Uterus (tissue), 4 donors: ENCODE results near the gene CACNA1D. TPM values are rescaled to one million over a fixed set of nuclear protein-coding genes. Genes with fewer than 3 reads are reported as not detected.

Experiments
- DNase-seq, 2 donors: peaks; one replicate each; pipeline ENCODE4 v3.0.0-alpha.2; 2019 to 2020
- H3K27ac ChIP-seq, 2 donors: fragments of 200-600 bp; sonication (generic); 1 replicate in 1 of 2; 2 replicates in 1 of 2; pipeline ENCODE4 v1.5.1; 2016 to 2018
- H3K27me3 ChIP-seq, 2 donors: fragments of 200-600 bp; sonication (generic); one replicate each; pipeline ENCODE4 v1.5.1; 2018 to 2019; ENCODE audit warnings: control low read depth in 1 of 2
- H3K36me3 ChIP-seq, 2 donors: fragments of 200-600 bp; sonication (generic); one replicate each; pipeline ENCODE4 v1.5.1; 2019; ENCODE audit warnings: control low read depth in 1 of 2
- H3K4me1 ChIP-seq, 2 donors: fragments of 200-600 bp; sonication (generic); one replicate each; pipeline ENCODE4 v1.5.1; 2018 to 2019; ENCODE audit warnings: control low read depth in 1 of 2
- H3K4me3 ChIP-seq, 2 donors: fragments of 200-600 bp; sonication (generic); 1 replicate in 1 of 2; 2 replicates in 1 of 2; pipeline ENCODE4 v1.5.1; 2018 to 2019; ENCODE audit warnings: mild to moderate bottlenecking in 1 of 2
- H3K9me3 ChIP-seq, 2 donors: fragments of 200-600 bp; sonication (generic); one replicate each; pipeline ENCODE4 v1.5.1; 2019; ENCODE audit warnings: control low read depth in 1 of 2
- POLR2A ChIP-seq, 2 donors: fragments of 450-650 bp; IDR thresholded peaks; one replicate each; pipeline ENCODE4 v1.6.1; 2016; ENCODE audit warnings: antibody characterized with exemption in 2 of 2, mild to moderate bottlenecking in 1 of 2, moderate library complexity in 1 of 2
- intact Hi-C: fragments of 100-400 bp; cut with DNase I; formaldehyde crosslinking; loops from one replicate; pipeline ENCODE4 v1.15.1; 2023; ENCODE audit warnings: low total_unique reads
- total RNA-seq, 4 donors: library from RNA; depleted of rRNA in 3 of 4; stranded (reverse); fragments of >200 nt in 3 of 4; gene quantifications; one replicate each; pipeline versions ENCODE4 v1.1.0 to v1.2.4, GENCODE V29; 2014 to 2023
- TF ChIP-seq, protein P1 (sequence below), 4 experiments: fragments of 200-600 bp in 2 of 4; fragments of 450-650 bp in 2 of 4; sonication (generic) in 2 of 4; IDR thresholded peaks; one replicate each; pipeline ENCODE4 v1.5.1; 2016 to 2019; ENCODE audit warnings: antibody characterized with exemption in 4 of 4, mild to moderate bottlenecking in 2 of 4, moderate library complexity in 1 of 4
- donor health status: DM: yes; HTN: yes; CAD: no.

Gene CACNA1D
- total RNA-seq, 4 donors from 2014 or later, result 0.88 to 97.5 (median 63.4) TPM

DNA sequence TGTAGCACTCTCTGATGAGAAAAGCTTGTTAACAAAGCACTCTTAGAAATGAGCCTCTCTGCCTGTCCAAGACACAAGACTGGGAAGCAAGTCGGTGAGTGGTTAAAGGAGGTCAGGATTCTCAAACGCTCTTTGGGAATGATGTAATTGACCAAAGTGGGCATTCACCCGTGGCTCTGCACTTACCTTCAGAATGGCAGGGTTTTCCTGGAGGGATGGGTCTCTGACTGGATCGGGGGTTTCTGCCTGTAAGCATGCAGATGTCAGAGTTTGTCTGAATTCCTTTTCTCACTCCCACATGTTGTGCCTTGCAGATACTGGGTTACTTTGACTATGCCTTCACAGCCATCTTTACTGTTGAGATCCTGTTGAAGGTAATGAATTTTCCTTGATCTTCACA is 245.6 kb downstream of the CACNA1D start:
- no peaks in the 10 kb centered on the region for H3K36me3 ChIP-seq
- intact Hi-C loops, result no loop called here
- H3K9me3 ChIP-seq, result no peaks in the 10 kb centered on the region
- no peaks in the 10 kb centered on the region for H3K27me3 ChIP-seq
- TF ChIP-seq POLR2A (IDR thresholded peaks at IDR 0.05), result no peak
- TF ChIP-seq, protein P1, sequence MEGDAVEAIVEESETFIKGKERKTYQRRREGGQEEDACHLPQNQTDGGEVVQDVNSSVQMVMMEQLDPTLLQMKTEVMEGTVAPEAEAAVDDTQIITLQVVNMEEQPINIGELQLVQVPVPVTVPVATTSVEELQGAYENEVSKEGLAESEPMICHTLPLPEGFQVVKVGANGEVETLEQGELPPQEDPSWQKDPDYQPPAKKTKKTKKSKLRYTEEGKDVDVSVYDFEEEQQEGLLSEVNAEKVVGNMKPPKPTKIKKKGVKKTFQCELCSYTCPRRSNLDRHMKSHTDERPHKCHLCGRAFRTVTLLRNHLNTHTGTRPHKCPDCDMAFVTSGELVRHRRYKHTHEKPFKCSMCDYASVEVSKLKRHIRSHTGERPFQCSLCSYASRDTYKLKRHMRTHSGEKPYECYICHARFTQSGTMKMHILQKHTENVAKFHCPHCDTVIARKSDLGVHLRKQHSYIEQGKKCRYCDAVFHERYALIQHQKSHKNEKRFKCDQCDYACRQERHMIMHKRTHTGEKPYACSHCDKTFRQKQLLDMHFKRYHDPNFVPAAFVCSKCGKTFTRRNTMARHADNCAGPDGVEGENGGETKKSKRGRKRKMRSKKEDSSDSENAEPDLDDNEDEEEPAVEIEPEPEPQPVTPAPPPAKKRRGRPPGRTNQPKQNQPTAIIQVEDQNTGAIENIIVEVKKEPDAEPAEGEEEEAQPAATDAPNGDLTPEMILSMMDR (IDR thresholded peaks at IDR 0.05), result no peak
- H3K27ac ChIP-seq, result no peak overlapping the region
- H3K4me1 ChIP-seq, result no peaks in the 10 kb centered on the region
- H3K4me3 ChIP-seq, result no peak overlapping the region
- no peak for DNase-seq

DNA sequence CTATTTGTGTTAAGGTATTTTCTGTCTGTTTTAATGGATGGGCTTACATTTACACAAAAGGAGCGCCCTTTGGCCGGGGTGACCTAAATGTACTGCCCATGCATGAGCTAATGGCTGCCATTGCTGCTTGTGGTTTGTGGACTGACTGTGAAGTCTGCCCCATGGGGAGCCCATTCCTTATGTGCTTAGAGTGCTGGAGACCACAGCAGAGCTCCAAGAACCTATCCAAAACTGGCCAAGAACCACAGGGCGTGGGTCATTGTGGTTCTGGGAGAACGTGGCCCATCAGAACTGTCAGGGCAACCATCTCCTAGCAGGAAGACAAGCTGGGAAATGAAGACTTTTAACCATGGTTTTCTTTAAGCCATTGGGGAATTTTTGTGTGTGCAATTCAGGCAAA is 246.5 kb downstream of the CACNA1D start:
- no peaks in the 10 kb centered on the region for H3K36me3 ChIP-seq
- no peak overlapping the region for H3K27ac ChIP-seq
- intact Hi-C loops, result no loop called here
- no peaks in the 10 kb centered on the region for H3K4me1 ChIP-seq
- TF ChIP-seq, protein P1 (IDR thresholded peaks at IDR 0.05), result no peak
- no peak for TF ChIP-seq POLR2A (IDR thresholded peaks at IDR 0.05)
- no peaks in the 10 kb centered on the region for H3K9me3 ChIP-seq
- H3K27me3 ChIP-seq, result no peaks in the 10 kb centered on the region
- H3K4me3 ChIP-seq, result no peak overlapping the region
- no peak for DNase-seq

DNA sequence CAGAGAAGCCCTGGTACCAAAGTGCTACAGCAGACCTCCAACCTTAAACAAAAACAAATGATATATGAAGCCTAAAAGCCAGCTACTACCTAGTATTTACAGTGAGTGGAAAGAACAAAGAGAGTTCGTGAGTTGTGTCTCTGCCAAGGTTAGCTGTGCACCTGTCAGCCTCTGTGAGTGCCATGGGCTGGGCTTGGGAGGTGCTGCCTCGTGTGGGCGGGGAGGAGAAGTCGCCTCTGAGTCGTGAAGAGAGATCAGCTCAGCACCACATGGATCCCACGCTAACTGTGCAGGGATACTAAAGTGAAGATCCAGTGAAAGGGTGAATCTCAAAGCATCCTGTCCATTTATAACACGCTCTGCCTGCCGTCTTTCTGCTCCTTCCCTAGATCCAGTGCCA is 249.9 kb downstream of the CACNA1D start:
- no peaks in the 10 kb centered on the region for H3K36me3 ChIP-seq
- no peaks in the 10 kb centered on the region for H3K9me3 ChIP-seq
- no peak overlapping the region for H3K4me3 ChIP-seq
- no peaks in the 10 kb centered on the region for H3K27me3 ChIP-seq
- H3K4me1 ChIP-seq, result no peaks in the 10 kb centered on the region
- H3K27ac ChIP-seq, result no peak overlapping the region
- TF ChIP-seq, protein P1 (IDR thresholded peaks at IDR 0.05), result no peak
- no peak for TF ChIP-seq POLR2A (IDR thresholded peaks at IDR 0.05)
- intact Hi-C loops, result no loop called here
- no peak for DNase-seq

DNA sequence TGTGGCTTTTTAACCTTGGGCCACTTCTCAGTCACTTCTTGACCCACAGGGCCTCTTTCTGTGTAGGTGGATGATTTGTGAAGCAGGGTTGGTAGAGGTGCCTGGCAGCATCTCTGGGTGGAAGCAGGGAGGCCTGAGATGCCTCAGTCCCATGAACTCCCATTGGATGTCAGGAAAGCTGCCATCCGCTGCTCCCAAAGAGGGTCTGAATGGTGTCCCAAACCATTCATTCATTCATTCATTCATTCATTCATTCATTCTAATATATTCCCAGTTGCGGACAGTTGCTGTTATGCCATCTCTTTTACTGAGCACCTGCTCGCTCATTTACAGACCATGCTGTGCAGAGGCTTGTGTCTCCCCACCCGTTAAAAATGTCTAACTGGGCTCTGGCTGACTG is 253.1 kb downstream of the CACNA1D start:
- no peak for DNase-seq
- Histone ChIP-seq H3K27me3 (no peaks in the 10 kb centered on the region), H3K27ac (no peak overlapping the region), H3K9me3 (no peaks in the 10 kb centered on the region), H3K4me3 (no peak overlapping the region), H3K36me3 (no peaks in the 10 kb centered on the region), H3K4me1 (no peaks in the 10 kb centered on the region)
- intact Hi-C loops, result no loop called here
- TF ChIP-seq POLR2A (IDR thresholded peaks at IDR 0.05), result no peak
- TF ChIP-seq, protein P1 (IDR thresholded peaks at IDR 0.05), result no peak

DNA sequence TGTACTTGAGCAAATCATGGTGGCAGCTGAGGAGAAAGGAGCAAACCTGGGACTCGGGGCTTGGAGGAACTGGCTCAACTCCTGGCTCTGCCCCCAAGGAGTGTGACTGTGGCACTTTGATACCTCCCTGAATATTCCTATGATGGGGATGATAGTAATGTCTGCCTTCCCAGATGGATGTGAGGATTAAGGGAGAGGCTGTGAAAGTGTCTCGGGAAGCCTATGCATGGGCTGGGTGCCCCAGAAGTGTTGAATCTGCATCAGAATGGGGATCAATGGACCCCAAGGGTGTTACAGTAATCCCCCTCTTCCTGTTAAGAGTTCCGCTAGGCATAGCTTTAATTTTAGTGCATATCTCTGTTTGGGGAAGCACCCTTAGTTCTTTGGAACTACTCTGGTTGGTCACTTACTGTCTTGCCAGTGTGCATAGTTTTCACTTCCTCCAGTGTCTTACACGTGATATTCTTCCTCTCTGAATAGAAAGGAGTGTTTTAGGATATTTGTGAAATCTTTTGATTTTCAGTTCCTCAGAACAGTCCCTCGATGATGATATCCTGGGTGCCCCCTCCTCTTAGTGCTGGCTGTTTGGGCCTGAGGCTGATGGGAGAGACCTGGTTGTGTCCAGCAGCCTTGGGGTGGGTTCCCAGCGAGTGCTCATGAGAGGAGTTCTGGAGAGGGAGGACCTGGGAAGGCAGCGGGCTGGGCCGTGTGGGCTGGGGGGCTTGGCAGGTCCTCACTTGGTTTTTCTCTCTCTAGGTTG is 254.3 kb downstream of the CACNA1D start:
- no peak for DNase-seq
- intact Hi-C loops, result no loop called here
- Histone ChIP-seq H3K9me3 (no peaks in the 10 kb centered on the region), H3K27me3 (no peaks in the 10 kb centered on the region), H3K27ac (no peak overlapping the region), H3K4me3 (no peak overlapping the region), H3K36me3 (no peaks in the 10 kb centered on the region), H3K4me1 (no peaks in the 10 kb centered on the region)
- no peak for TF ChIP-seq POLR2A (IDR thresholded peaks at IDR 0.05)
- TF ChIP-seq, protein P1 (IDR thresholded peaks at IDR 0.05), result no peak
